GM19468 (cell line): Measurements from ENCODE around the gene CAPN2.

Experiments used
- ATAC-seq: cut with Tn5 transposase; IDR thresholded peaks from one replicate; pipeline ENCODE4 v1.9.1; 2021; ENCODE audit warnings: mild to moderate bottlenecking, moderate library complexity, moderate number of reproducible peaks; ENCODE audit not compliant: unreplicated experiment; ENCODE audit errors: extremely low read depth

Gene CAPN2

GRCh38 chr1:223712194-223712849 is at the start of gene CAPN2:
Gene CAPN2 (plus strand): TSS chr1:223712539. CDS start chr1:223712641, 102 bp downstream.
- no peak for ATAC-seq

- ATAC-seq: no peak
Observed at GRCh38 chr1:223662943-223663342, 49.4 kb upstream of the CAPN2 start.

GRCh38 chr1:223664106-223664505 is 48.2 kb upstream of the CAPN2 start:
- no peak for ATAC-seq

- no peak for ATAC-seq
Observed at GRCh38 chr1:223665592-223666312, 46.6 kb upstream of the CAPN2 start, which contains the start of gene CAPN8. Gene CAPN8 (minus strand): TSS chr1:223665701. CDS start chr1:223665646, 55 bp downstream.

- no peak for ATAC-seq
Observed at GRCh38 chr1:223667484-223668182, 44.7 kb upstream of the CAPN2 start.

GRCh38 chr1:223669003-223669795 is 43.1 kb upstream of the CAPN2 start:
- ATAC-seq: no peak

GRCh38 chr1:223670458-223671159 is 41.7 kb upstream of the CAPN2 start:
- ATAC-seq: no peak

- no peak for ATAC-seq
Observed at GRCh38 chr1:223674119-223674890, 38.0 kb upstream of the CAPN2 start.

GRCh38 chr1:223678841-223679240 is 33.5 kb upstream of the CAPN2 start:
- no peak for ATAC-seq

- no peak for ATAC-seq
Observed at GRCh38 chr1:223680188-223680587, 32.2 kb upstream of the CAPN2 start.

- ATAC-seq: no peak
Observed at GRCh38 chr1:223682502-223682901, 29.8 kb upstream of the CAPN2 start.

- no peak for ATAC-seq
Observed at GRCh38 chr1:223683586-223684487, 28.5 kb upstream of the CAPN2 start.

GRCh38 chr1:223684488-223684792 is 27.9 kb upstream of the CAPN2 start:
- no peak for ATAC-seq

GRCh38 chr1:223691121-223691520 is 21.2 kb upstream of the CAPN2 start:
- ATAC-seq: no peak

GRCh38 chr1:223695014-223695548 is 17.3 kb upstream of the CAPN2 start:
- ATAC-seq: no peak

GRCh38 chr1:223695941-223696340 is 16.4 kb upstream of the CAPN2 start:
- no peak for ATAC-seq

- no peak for ATAC-seq
Observed at GRCh38 chr1:223700388-223700918, 11.9 kb upstream of the CAPN2 start.
